ENCODE measurements around the gene ESYT3. TPM values are rescaled to one million over a fixed set of nuclear protein-coding genes. Genes with fewer than 3 reads are reported as not detected.

The ESYT3 gene, protein sequence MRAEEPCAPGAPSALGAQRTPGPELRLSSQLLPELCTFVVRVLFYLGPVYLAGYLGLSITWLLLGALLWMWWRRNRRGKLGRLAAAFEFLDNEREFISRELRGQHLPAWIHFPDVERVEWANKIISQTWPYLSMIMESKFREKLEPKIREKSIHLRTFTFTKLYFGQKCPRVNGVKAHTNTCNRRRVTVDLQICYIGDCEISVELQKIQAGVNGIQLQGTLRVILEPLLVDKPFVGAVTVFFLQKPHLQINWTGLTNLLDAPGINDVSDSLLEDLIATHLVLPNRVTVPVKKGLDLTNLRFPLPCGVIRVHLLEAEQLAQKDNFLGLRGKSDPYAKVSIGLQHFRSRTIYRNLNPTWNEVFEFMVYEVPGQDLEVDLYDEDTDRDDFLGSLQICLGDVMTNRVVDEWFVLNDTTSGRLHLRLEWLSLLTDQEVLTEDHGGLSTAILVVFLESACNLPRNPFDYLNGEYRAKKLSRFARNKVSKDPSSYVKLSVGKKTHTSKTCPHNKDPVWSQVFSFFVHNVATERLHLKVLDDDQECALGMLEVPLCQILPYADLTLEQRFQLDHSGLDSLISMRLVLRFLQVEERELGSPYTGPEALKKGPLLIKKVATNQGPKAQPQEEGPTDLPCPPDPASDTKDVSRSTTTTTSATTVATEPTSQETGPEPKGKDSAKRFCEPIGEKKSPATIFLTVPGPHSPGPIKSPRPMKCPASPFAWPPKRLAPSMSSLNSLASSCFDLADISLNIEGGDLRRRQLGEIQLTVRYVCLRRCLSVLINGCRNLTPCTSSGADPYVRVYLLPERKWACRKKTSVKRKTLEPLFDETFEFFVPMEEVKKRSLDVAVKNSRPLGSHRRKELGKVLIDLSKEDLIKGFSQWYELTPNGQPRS
- 0.64 and 7.5 TPM in 2 replicates for total RNA-seq

DNA sequence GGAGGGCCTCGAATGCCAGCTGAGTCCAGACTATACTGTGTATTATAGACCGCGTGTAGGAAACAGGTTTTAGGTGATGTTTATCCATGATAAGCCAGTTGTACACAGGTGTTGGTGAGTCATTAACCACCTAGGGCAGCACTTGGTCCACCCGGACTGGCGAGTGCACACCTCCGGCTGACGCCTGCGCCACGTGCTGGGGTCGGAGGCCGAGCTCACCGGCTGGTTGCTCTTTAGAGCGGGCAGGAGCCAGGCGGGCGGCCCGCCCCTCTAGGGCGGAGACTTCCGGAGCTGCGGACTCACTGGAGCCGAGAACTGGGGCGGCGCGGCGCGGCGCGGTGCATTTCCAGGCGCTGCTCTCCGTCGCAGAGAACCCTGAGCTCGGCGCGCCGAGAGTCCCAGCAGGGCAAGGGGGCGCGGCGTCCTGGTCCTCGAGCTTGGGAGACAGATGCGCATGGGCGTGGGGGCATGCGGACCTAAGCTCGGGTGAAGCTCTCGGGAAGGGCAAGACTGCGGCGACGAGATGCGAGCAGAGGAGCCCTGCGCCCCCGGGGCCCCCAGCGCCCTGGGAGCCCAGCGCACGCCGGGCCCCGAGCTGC, at the start of gene ESYT3:
TSS of gene ESYT3 (plus strand) at position 341 of the 599 bp plus-strand sequence. CDS start at position 524, 183 bp downstream.

Other genes starting within 250 kb of the ESYT3 start
- gene ARMC8, start 247.3 kb upstream of the ESYT3 start, total RNA-seq, result 43.1 and 54.0 TPM in 2 replicates
- gene NME9, start 104.8 kb upstream of the ESYT3 start, total RNA-seq, result 0.21 TPM in 1 of 2 replicates, not detected in the other
- gene MRAS, start 86.0 kb upstream of the ESYT3 start, total RNA-seq, result 2.7 and 18.7 TPM in 2 replicates
- 22.4 and 22.6 TPM in 2 replicates for gene CEP70, start 159.6 kb downstream of the ESYT3 start, total RNA-seq
- 5.8 and 8.1 TPM in 2 replicates for gene FAIM, start 174.2 kb downstream of the ESYT3 start, total RNA-seq

Data from nasal cavity respiratory epithelium epithelial cell of viscerocranial mucosa (primary cell).